ENCODE data around the gene CCDC66. TPM values are rescaled to one million over a fixed set of nuclear protein-coding genes. Genes with fewer than 3 reads are reported as not detected.

Gene CCDC66
- total and polyA plus RNA-seq, 9 of the 15 experiments (the other 6 are each of a cell fraction or from before 2014, with no cell fraction given), result 21.5 to 46.5 (median 29.6) TPM

GRCh38 chr3:56556908-56557830 lies at the start of gene CCDC66 (continued):
- TF ChIP-seq, protein P1, sequence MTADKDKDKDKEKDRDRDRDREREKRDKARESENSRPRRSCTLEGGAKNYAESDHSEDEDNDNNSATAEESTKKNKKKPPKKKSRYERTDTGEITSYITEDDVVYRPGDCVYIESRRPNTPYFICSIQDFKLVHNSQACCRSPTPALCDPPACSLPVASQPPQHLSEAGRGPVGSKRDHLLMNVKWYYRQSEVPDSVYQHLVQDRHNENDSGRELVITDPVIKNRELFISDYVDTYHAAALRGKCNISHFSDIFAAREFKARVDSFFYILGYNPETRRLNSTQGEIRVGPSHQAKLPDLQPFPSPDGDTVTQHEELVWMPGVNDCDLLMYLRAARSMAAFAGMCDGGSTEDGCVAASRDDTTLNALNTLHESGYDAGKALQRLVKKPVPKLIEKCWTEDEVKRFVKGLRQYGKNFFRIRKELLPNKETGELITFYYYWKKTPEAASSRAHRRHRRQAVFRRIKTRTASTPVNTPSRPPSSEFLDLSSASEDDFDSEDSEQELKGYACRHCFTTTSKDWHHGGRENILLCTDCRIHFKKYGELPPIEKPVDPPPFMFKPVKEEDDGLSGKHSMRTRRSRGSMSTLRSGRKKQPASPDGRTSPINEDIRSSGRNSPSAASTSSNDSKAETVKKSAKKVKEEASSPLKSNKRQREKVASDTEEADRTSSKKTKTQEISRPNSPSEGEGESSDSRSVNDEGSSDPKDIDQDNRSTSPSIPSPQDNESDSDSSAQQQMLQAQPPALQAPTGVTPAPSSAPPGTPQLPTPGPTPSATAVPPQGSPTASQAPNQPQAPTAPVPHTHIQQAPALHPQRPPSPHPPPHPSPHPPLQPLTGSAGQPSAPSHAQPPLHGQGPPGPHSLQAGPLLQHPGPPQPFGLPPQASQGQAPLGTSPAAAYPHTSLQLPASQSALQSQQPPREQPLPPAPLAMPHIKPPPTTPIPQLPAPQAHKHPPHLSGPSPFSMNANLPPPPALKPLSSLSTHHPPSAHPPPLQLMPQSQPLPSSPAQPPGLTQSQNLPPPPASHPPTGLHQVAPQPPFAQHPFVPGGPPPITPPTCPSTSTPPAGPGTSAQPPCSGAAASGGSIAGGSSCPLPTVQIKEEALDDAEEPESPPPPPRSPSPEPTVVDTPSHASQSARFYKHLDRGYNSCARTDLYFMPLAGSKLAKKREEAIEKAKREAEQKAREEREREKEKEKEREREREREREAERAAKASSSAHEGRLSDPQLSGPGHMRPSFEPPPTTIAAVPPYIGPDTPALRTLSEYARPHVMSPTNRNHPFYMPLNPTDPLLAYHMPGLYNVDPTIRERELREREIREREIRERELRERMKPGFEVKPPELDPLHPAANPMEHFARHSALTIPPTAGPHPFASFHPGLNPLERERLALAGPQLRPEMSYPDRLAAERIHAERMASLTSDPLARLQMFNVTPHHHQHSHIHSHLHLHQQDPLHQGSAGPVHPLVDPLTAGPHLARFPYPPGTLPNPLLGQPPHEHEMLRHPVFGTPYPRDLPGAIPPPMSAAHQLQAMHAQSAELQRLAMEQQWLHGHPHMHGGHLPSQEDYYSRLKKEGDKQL (CRISPR knock-in tag; IDR thresholded peaks at IDR 0.05; ENCODE audit: borderline replicate concordance), result no peak
- peak; percentile 81 for TF ChIP-seq NEUROD1 (IDR thresholded peaks at IDR 0.05; ENCODE audit: borderline replicate concordance, low read depth, low read length, partially characterized antibody)
- peak; percentile 54 for TF ChIP-seq SAP30 (IDR thresholded peaks at IDR 0.05; ENCODE audit: borderline replicate concordance, insufficient read depth, low read depth, low read length, poor library complexity, severe bottlenecking)
- TF ChIP-seq SOX6 (IDR thresholded peaks at IDR 0.05), result no peak
- peak; percentile 54; the same call in 1 of the 2 replicates for TF ChIP-seq MYC (IDR thresholded peaks at IDR 0.05; ENCODE audit: low read depth, low read length)
- no peak; the same call in 1 of the 2 replicates for TF ChIP-seq MYC (CRISPR knock-in tag; IDR thresholded peaks at IDR 0.05; ENCODE audit: borderline replicate concordance, low read depth)
- TF ChIP-seq ZNF408 (CRISPR knock-in tag; IDR thresholded peaks at IDR 0.05; ENCODE audit: low read depth), result no peak
- TF ChIP-seq, protein P2, sequence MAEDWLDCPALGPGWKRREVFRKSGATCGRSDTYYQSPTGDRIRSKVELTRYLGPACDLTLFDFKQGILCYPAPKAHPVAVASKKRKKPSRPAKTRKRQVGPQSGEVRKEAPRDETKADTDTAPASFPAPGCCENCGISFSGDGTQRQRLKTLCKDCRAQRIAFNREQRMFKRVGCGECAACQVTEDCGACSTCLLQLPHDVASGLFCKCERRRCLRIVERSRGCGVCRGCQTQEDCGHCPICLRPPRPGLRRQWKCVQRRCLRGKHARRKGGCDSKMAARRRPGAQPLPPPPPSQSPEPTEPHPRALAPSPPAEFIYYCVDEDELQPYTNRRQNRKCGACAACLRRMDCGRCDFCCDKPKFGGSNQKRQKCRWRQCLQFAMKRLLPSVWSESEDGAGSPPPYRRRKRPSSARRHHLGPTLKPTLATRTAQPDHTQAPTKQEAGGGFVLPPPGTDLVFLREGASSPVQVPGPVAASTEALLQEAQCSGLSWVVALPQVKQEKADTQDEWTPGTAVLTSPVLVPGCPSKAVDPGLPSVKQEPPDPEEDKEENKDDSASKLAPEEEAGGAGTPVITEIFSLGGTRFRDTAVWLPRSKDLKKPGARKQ (CRISPR knock-in tag; IDR thresholded peaks at IDR 0.05), result no peak
- TF ChIP-seq MTF1 (CRISPR knock-in tag; IDR thresholded peaks at IDR 0.05; ENCODE audit: borderline replicate concordance), result no peak

All from K562 (cell line).